ENCODE measurements around the gene LRRTM2. TPM values are rescaled to one million over a fixed set of nuclear protein-coding genes. Genes with fewer than 3 reads are reported as not detected.

Gene LRRTM2
- total and polyA plus RNA-seq, 7 donors: 0.16 to 1.1 (median 0.32) TPM; not detected in 2

DNA sequence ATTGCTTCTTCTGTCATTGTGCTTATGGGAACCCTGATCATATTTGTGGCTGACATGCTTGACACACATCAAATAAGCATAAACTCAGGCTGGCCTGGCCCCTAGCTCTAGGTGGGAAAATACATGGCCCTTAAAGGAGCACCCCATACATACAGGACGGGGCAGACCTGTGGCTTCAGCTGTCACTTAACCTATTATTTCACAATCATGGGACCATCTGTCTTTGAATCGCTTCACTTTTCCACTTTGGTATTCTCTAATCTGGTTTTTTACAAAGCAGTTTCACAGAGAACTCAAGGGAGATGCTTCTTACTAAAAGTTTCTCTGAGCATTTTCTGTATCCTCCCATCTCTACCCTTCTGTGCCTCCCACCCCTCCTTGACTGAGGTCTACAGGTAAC is 34.6 kb upstream of the LRRTM2 start:
- WGBS, 2 donors: 93 to 98% methylated on average over 2 of the region's 2 CpGs
- intact Hi-C loops (cut with DNase I): no loop called here
- H3K27me3 ChIP-seq: no peaks in the 10 kb centered on the region
- no peaks in the 10 kb centered on the region for H3K9me3 ChIP-seq
- no peak overlapping the region for H3K4me3 ChIP-seq
- no peak overlapping the region for H3K27ac ChIP-seq
- no peak for TF ChIP-seq EP300 (IDR thresholded peaks at IDR 0.05)
- no peak for TF ChIP-seq POLR2A (IDR thresholded peaks at IDR 0.05)
- TF ChIP-seq, protein P1, sequence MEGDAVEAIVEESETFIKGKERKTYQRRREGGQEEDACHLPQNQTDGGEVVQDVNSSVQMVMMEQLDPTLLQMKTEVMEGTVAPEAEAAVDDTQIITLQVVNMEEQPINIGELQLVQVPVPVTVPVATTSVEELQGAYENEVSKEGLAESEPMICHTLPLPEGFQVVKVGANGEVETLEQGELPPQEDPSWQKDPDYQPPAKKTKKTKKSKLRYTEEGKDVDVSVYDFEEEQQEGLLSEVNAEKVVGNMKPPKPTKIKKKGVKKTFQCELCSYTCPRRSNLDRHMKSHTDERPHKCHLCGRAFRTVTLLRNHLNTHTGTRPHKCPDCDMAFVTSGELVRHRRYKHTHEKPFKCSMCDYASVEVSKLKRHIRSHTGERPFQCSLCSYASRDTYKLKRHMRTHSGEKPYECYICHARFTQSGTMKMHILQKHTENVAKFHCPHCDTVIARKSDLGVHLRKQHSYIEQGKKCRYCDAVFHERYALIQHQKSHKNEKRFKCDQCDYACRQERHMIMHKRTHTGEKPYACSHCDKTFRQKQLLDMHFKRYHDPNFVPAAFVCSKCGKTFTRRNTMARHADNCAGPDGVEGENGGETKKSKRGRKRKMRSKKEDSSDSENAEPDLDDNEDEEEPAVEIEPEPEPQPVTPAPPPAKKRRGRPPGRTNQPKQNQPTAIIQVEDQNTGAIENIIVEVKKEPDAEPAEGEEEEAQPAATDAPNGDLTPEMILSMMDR (IDR thresholded peaks at IDR 0.05): no peak
- DNase-seq: no peak
- peaks cover 0 to 7% (median 0%) of the 10 kb centered on the region in 4 donors for H3K4me1 ChIP-seq
- peaks cover 0 to 40% (median 6%) of the 10 kb centered on the region in 4 donors for H3K36me3 ChIP-seq

DNA sequence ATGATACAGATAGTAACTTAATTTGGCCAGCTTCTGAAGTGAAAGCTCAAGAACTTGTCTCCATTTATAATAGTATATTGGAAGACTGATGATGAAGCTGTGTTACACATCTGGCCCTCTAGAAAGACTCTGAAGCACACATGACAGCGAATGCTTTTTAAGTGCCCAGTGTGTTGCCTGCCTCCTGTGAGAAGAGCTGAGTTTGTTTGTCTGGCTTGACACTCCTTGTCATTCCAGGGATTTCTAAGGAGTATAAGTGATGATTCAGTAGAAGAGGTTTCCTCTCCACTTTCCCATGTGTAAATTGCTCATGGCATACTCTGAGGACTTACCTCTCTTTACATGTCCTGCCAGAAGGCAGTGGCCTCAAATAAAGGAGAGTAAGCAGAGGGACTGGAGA is 30.4 kb upstream of the LRRTM2 start:
- TF ChIP-seq POLR2AphosphoS5 (IDR thresholded peaks at IDR 0.05) (no peak), EP300 (IDR thresholded peaks at IDR 0.05) (no peak), POLR2A (IDR thresholded peaks at IDR 0.05) (no peak)
- TF ChIP-seq, protein P1 (IDR thresholded peaks at IDR 0.05): no peak
- intact Hi-C loops (cut with DNase I): no loop called here
- H3K27ac ChIP-seq: no peak overlapping the region
- WGBS, 2 donors: 98 to 99% methylated on average over 1 of the region's 1 CpG
- no peaks in the 10 kb centered on the region for H3K9me3 ChIP-seq
- no peaks in the 10 kb centered on the region for H3K27me3 ChIP-seq
- H3K4me1 ChIP-seq: peaks cover 0 to 7% (median 0%) of the 10 kb centered on the region in 4 donors
- peaks cover 0 to 47% (median 12%) of the 10 kb centered on the region in 4 donors for H3K36me3 ChIP-seq
- H3K4me3 ChIP-seq: no peak overlapping the region
- DNase-seq: no peak

DNA sequence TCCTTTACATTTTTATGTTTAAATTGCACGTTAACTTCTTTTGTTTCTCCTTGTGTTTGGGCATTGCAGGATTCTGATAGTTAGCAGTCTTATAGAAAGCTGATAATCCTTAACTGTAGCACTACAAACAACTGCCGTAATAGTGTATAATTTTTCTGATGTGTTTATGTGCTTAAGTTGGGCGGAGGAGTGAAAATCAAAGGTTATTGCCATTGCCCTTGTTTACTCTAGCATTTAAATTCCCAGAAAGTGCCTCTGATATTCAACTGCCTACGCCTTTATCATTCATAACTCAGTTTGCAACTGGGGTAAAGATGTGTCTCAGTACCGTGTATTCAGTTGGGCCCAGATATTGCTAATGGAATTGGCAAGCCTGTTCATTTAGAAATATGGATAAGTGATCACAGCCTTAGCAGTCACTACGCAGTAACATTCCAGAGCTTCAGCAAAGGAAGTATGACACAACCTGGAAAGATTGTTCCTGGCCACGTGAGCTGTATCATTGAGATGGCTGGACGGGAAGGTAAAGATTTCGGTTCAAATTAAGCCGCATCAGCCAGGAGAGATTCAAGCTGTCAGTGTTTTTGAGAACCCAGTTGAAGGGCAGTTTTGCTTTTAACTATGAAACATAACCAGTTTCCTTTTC is 28.1 kb upstream of the LRRTM2 start:
- no peak for DNase-seq
- Histone ChIP-seq H3K9me3 (no peaks in the 10 kb centered on the region), H3K36me3 (peaks cover 0 to 52% (median 12%) of the 10 kb centered on the region in 4 donors), H3K4me1 (peaks cover 0 to 7% (median 0%) of the 10 kb centered on the region in 4 donors), H3K27ac (peak overlapping the region in 1 of 4 donors; percentile 19), H3K4me3 (no peak overlapping the region), H3K27me3 (no peaks in the 10 kb centered on the region)
- TF ChIP-seq POLR2A (IDR thresholded peaks at IDR 0.05): no peak
- TF ChIP-seq EP300 (IDR thresholded peaks at IDR 0.05): no peak
- TF ChIP-seq POLR2AphosphoS5 (IDR thresholded peaks at IDR 0.05): no peak
- WGBS, 2 donors: 26 to 69% methylated on average over 10 of the region's 10 CpGs
- intact Hi-C loops (cut with DNase I): no loop called here

DNA sequence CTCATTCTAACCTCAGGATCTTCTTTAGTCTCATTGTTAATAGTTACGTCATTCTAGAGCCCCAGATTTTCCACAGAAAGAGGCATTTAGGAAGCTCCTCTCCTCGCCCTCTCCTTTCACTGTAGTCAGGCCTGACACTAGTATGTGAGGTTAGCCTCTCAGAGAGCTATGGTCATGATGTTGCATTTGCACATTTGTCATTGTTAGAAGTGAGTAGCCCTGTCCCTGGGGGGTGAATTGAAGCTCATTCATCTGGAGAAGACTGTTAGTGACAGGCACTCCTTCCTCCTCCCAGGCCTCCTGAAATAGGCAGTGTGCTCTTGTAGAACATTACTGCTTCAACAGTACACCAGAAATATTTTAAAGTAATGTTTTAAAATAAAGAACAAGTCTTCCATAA is 26.6 kb upstream of the LRRTM2 start:
- peaks cover 0 to 7% (median 0%) of the 10 kb centered on the region in 4 donors for H3K4me1 ChIP-seq
- WGBS, 2 donors: 98% methylated on average over 2 of the region's 2 CpGs
- no peaks in the 10 kb centered on the region for H3K9me3 ChIP-seq
- peak overlapping the region in 1 of 4 donors; percentile 41 for H3K27ac ChIP-seq
- no peak for TF ChIP-seq POLR2A (IDR thresholded peaks at IDR 0.05)
- TF ChIP-seq, protein P1 (IDR thresholded peaks at IDR 0.05): no peak
- TF ChIP-seq EP300 (IDR thresholded peaks at IDR 0.05): no peak
- no peak for TF ChIP-seq POLR2AphosphoS5 (IDR thresholded peaks at IDR 0.05)
- H3K27me3 ChIP-seq: no peaks in the 10 kb centered on the region
- no peak overlapping the region for H3K4me3 ChIP-seq
- intact Hi-C loops (cut with DNase I): no loop called here
- H3K36me3 ChIP-seq: peaks cover 0 to 52% (median 12%) of the 10 kb centered on the region in 4 donors
- DNase-seq: no peak

DNA sequence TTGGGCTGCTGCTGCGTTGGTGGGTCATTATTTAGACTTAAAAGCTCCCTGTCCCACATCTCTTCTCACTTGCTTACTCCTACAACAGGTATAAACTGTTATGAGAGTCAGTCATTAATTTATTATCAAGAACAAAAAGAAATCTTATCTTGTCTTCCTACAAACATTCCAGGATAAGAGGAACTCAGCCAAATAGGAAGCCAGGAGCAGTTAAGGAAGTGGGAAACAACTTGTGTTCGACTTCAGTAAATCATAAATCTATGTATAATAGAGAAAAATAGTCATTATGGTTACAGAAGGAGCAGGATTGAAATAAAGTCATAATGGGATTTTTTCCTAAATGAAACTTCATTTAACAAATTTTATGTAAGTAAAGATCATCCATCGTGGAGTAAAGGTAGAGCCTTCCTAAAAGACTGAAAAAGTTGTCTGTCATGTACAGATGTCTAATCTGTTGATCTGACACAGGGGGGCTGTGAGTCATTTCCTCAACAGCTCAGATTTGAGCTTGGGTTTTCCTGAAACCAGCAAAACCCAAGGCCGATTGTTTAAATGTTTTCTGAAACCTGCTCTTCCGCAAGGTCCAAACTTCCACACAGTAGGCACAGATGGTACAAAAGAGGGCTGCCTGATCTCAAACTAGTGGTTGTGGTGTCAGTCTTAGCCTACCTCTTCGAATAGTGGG is 25.3 kb upstream of the LRRTM2 start:
- WGBS, 2 donors: 60 to 86% methylated on average over 6 of the region's 6 CpGs
- no peak for DNase-seq
- Histone ChIP-seq H3K27ac (peak overlapping the region in 2 of 4 donors; percentile 12 to 41), H3K4me1 (peaks cover 0 to 1% (median 0%) of the 10 kb centered on the region in 4 donors), H3K9me3 (no peaks in the 10 kb centered on the region), H3K36me3 (peaks cover 0 to 40% (median 11%) of the 10 kb centered on the region in 4 donors), H3K4me3 (no peak overlapping the region), H3K27me3 (no peaks in the 10 kb centered on the region)
- TF ChIP-seq EP300 (IDR thresholded peaks at IDR 0.05): no peak
- TF ChIP-seq, protein P1 (IDR thresholded peaks at IDR 0.05): no peak
- no peak for TF ChIP-seq POLR2A (IDR thresholded peaks at IDR 0.05)
- no peak for TF ChIP-seq POLR2AphosphoS5 (IDR thresholded peaks at IDR 0.05)
- intact Hi-C loops (cut with DNase I): no loop called here

Data from sigmoid colon (tissue), 7 donors.